Ectodermal cell (in vitro differentiated cells): ENCODE results near the gene CUEDC1.
"Not testable (repeated sequence)": the region's sequence is repeated elsewhere in the genome, so short reads cannot be mapped to it uniquely, and the experiment has no call there.

Experiments
- H3K27ac ChIP-seq: 2 replicates; pipeline ENCODE4 v1.7.0; 2013; ENCODE audit warnings: mild to moderate bottlenecking, low read depth, low read length; ENCODE audit not compliant: insufficient read depth, poor library complexity, severe bottlenecking
- H3K27me3 ChIP-seq: 2 replicates; pipeline ENCODE4 v1.7.0; 2013; ENCODE audit warnings: mild to moderate bottlenecking, low read length; ENCODE audit not compliant: insufficient read depth, control insufficient read depth, poor library complexity, severe bottlenecking
- H3K36me3 ChIP-seq: one replicate; pipeline ENCODE4 v1.7.0; 2013; ENCODE audit warnings: low read length; ENCODE audit not compliant: control insufficient read depth, insufficient read depth
- H3K4me1 ChIP-seq: one replicate; pipeline ENCODE4 v1.7.0; 2013; ENCODE audit warnings: low read length; ENCODE audit not compliant: control insufficient read depth, insufficient read depth
- H3K4me3 ChIP-seq: 2 replicates; pipeline ENCODE4 v1.7.0; 2013; ENCODE audit warnings: low read depth, low read length, control low read depth; ENCODE audit not compliant: insufficient read depth
- H3K9me3 ChIP-seq: 2 replicates; pipeline ENCODE4 v1.7.0; 2013; ENCODE audit warnings: mild to moderate bottlenecking, low read length, moderate library complexity; ENCODE audit not compliant: control insufficient read depth
- WGBS, 2 experiments: methylation state at CpG; one replicate each; pipeline ENCODE4 v1.1.7; 2013; ENCODE audit warnings: missing lambda C conversion rate in 2 of 2; 5-methylcytosine and 5-hydroxymethylcytosine counted together

CUEDC1 gene

GRCh38 chr17:57849163-57849873 is 105.9 kb downstream of the CUEDC1 start:
- H3K4me1 ChIP-seq, result peaks cover 9% of the 10 kb centered on the region
- H3K27me3 ChIP-seq, result no peaks in the 10 kb centered on the region
- WGBS, 2 experiments, result 24 to 25% methylated on average over 27 of the region's 27 CpGs

GRCh38 chr17:57846056-57846945 is 108.9 kb downstream of the CUEDC1 start:
- not testable (repeated sequence) for H3K27ac ChIP-seq, H3K9me3 ChIP-seq, H3K36me3 ChIP-seq, H3K4me3 ChIP-seq, H3K4me1 ChIP-seq, H3K27me3 ChIP-seq
- 92 to 97% methylated on average over 30 of the region's 32 CpGs for WGBS, 2 experiments

More at GRCh38 chr17:57849163-57849873, 105.9 kb downstream of the CUEDC1 start:
- H3K4me3 ChIP-seq, result peak overlapping the region; percentile 93
- peaks cover 3% of the 10 kb centered on the region for H3K36me3 ChIP-seq
- no peak overlapping the region for H3K27ac ChIP-seq
- H3K9me3 ChIP-seq, result no peaks in the 10 kb centered on the region

GRCh38 chr17:57842280-57842679 is 112.9 kb downstream of the CUEDC1 start:
- H3K36me3 ChIP-seq, result peaks cover 18% of the 10 kb centered on the region
- H3K27ac ChIP-seq, result no peak overlapping the region
- H3K27me3 ChIP-seq, result no peaks in the 10 kb centered on the region
- H3K9me3 ChIP-seq, result no peaks in the 10 kb centered on the region
- no peak overlapping the region for H3K4me3 ChIP-seq
- 100% methylated on average over 1 of the region's 1 CpG for WGBS, 2 experiments
- no peaks in the 10 kb centered on the region for H3K4me1 ChIP-seq

- peaks cover 15% of the 10 kb centered on the region for H3K36me3 ChIP-seq
- no peaks in the 10 kb centered on the region for H3K27me3 ChIP-seq
- H3K4me3 ChIP-seq, result no peak overlapping the region
- H3K9me3 ChIP-seq, result no peaks in the 10 kb centered on the region
- no peaks in the 10 kb centered on the region for H3K4me1 ChIP-seq
- WGBS, 2 experiments, result 95 to 98% methylated on average over 6 of the region's 6 CpGs
- no peak overlapping the region for H3K27ac ChIP-seq
Observed at GRCh38 chr17:57839571-57839923, 115.7 kb downstream of the CUEDC1 start.

- H3K4me3 ChIP-seq, result no peak overlapping the region
- no peaks in the 10 kb centered on the region for H3K4me1 ChIP-seq
- H3K9me3 ChIP-seq, result no peaks in the 10 kb centered on the region
- no peak overlapping the region for H3K27ac ChIP-seq
- peaks cover 15% of the 10 kb centered on the region for H3K36me3 ChIP-seq
- 75 to 80% methylated on average over 6 of the region's 6 CpGs for WGBS, 2 experiments
- H3K27me3 ChIP-seq, result no peaks in the 10 kb centered on the region
Observed at GRCh38 chr17:57838857-57839570, 116.2 kb downstream of the CUEDC1 start.

GRCh38 chr17:57838453-57838852 is 116.8 kb downstream of the CUEDC1 start:
- H3K9me3 ChIP-seq, result no peaks in the 10 kb centered on the region
- peaks cover 15% of the 10 kb centered on the region for H3K36me3 ChIP-seq
- WGBS, 2 experiments, result 88 to 97% methylated on average over 4 of the region's 4 CpGs
- no peak overlapping the region for H3K4me3 ChIP-seq
- H3K4me1 ChIP-seq, result no peaks in the 10 kb centered on the region
- H3K27me3 ChIP-seq, result no peaks in the 10 kb centered on the region
- H3K27ac ChIP-seq, result no peak overlapping the region

- H3K4me3 ChIP-seq, result no peak overlapping the region
- no peaks in the 10 kb centered on the region for H3K27me3 ChIP-seq
- peaks cover 15% of the 10 kb centered on the region for H3K36me3 ChIP-seq
- no peaks in the 10 kb centered on the region for H3K9me3 ChIP-seq
- no peak overlapping the region for H3K27ac ChIP-seq
- 92 to 95% methylated on average over 2 of the region's 2 CpGs for WGBS, 2 experiments
- H3K4me1 ChIP-seq, result peaks cover 8% of the 10 kb centered on the region
Observed at GRCh38 chr17:57835333-57835900, 119.8 kb downstream of the CUEDC1 start.

GRCh38 chr17:57834146-57834741 is 121.0 kb downstream of the CUEDC1 start:
- no peak overlapping the region for H3K27ac ChIP-seq
- WGBS, 2 experiments, result 76 to 77% methylated on average over 13 of the region's 13 CpGs
- peaks cover 8% of the 10 kb centered on the region for H3K36me3 ChIP-seq
- H3K4me1 ChIP-seq, result peaks cover 8% of the 10 kb centered on the region
- no peaks in the 10 kb centered on the region for H3K9me3 ChIP-seq
- no peaks in the 10 kb centered on the region for H3K27me3 ChIP-seq
- H3K4me3 ChIP-seq, result no peak overlapping the region

GRCh38 chr17:57833179-57833939 is 121.9 kb downstream of the CUEDC1 start:
- no peaks in the 10 kb centered on the region for H3K27me3 ChIP-seq
- no peaks in the 10 kb centered on the region for H3K36me3 ChIP-seq
- no peaks in the 10 kb centered on the region for H3K9me3 ChIP-seq
- H3K4me3 ChIP-seq, result peak overlapping the region; percentile 2
- H3K4me1 ChIP-seq, result peaks cover 8% of the 10 kb centered on the region
- H3K27ac ChIP-seq, result peak overlapping the region; percentile 53
- 8% methylated on average over 13 of the region's 13 CpGs for WGBS, 2 experiments
